K562 (cell line): ENCODE data around the gene MMP26. TPM values are rescaled to one million over a fixed set of nuclear protein-coding genes. Genes with fewer than 3 reads are reported as not detected.

Source experiments
- ARID1B ChIP-seq: fragments of 450-650 bp; IDR thresholded peaks from 2 replicates; pipeline ENCODE4 v1.6.1; 2016; ENCODE audit warnings: antibody characterized with exemption, mild to moderate bottlenecking, inconsistent platforms
- ATF1 ChIP-seq, 2 experiments: fragments of 450-650 bp in 1 of 2; IDR thresholded peaks; 2 replicates each; pipeline ENCODE4 v1.6.1; 2016; ENCODE audit warnings: missing compliant biosample characterization in 1 of 2, missing genetic modification characterization in 1 of 2
- LEF1 ChIP-seq: fragments of 450-650 bp; IDR thresholded peaks from 2 replicates; pipeline ENCODE4 v1.6.1; 2016; ENCODE audit warnings: mild to moderate bottlenecking
- RBM25 ChIP-seq: fragments of 200-400 bp; formaldehyde crosslinking; IDR thresholded peaks from 2 replicates; pipeline ENCODE4 v1.6.1; 2018; ENCODE audit warnings: low read length, low read depth, moderate library complexity; ENCODE audit not compliant: severe bottlenecking
- RNF2 ChIP-seq: sonication (generic); IDR thresholded peaks from 2 replicates; pipeline ENCODE4 v1.6.1; 2016
- SREBF2 ChIP-seq: sonication (generic); formaldehyde crosslinking; IDR thresholded peaks from 2 replicates; pipeline ENCODE4 v1.4.0; 2020; ENCODE audit warnings: mild to moderate bottlenecking, missing genetic modification reagents
- TCF3 ChIP-seq: sonication (generic); formaldehyde crosslinking; IDR thresholded peaks from 2 replicates; pipeline ENCODE4 v1.4.0; 2020; ENCODE audit warnings: mild to moderate bottlenecking, missing genetic modification reagents
- TEAD4 ChIP-seq, 2 experiments: sonication (generic) in 1 of 2; formaldehyde crosslinking in 1 of 2; IDR thresholded peaks; 2 replicates each; pipeline versions ENCODE4 v1.6.1 to v1.8.0; 2012 to 2022; ENCODE audit warnings: borderline replicate concordance in 1 of 2, inconsistent platforms in 1 of 2, low read length in 1 of 2, mild to moderate bottlenecking in 1 of 2, missing genetic modification reagents in 1 of 2
- YY1 ChIP-seq, 3 experiments: IDR thresholded peaks; 2 replicates each; pipeline ENCODE4 v1.6.1; 2011; ENCODE audit warnings: low read length in 2 of 3, mild to moderate bottlenecking in 2 of 3, moderate library complexity in 2 of 3, borderline replicate concordance in 1 of 3, control low read depth in 1 of 3, low read depth in 1 of 3; ENCODE audit not compliant: insufficient read depth in 3 of 3, insufficient replicate concordance in 2 of 3, control insufficient read depth in 1 of 3, insufficient read length in 1 of 3; ENCODE audit errors: extremely low read depth in 1 of 3
- ZBTB40 ChIP-seq, 2 experiments: fragments of 450-650 bp in 1 of 2; sonication (generic) in 1 of 2; formaldehyde crosslinking in 1 of 2; IDR thresholded peaks; 2 replicates each; pipeline versions ENCODE4 v1.7.1 to v1.9.0; 2016 to 2022; ENCODE audit warnings: inconsistent platforms in 1 of 2, mild to moderate bottlenecking in 1 of 2, missing genetic modification reagents in 1 of 2
- ZFX ChIP-seq: sonication (generic); formaldehyde crosslinking; IDR thresholded peaks from 2 replicates; pipeline ENCODE4 v1.8.0; 2022; ENCODE audit warnings: mild to moderate bottlenecking, missing genetic modification reagents, moderate library complexity
- ZNF436 ChIP-seq: fragments of 250-450, 450-650 bp; sonication (Bioruptor Pico); formaldehyde crosslinking; IDR thresholded peaks from 2 replicates; pipeline ENCODE4 v1.7.0; 2020; ENCODE audit warnings: mild to moderate bottlenecking
- polyA plus RNA-seq, 8 experiments: library from polyadenylated mRNA; depleted of rRNA in 4 of 8; stranded (reverse) in 5 of 8; unstranded in 3 of 8; fragments of >200 nt; fragmentation: Nextera tagmentation in 2 of 8; fragmentation: Illumina TruSeq in 1 of 8; extraction: Ambion mirVana in 2 of 8; extraction: Trizol in 1 of 8; gene quantifications; 2 replicates each; pipeline versions ENCODE4 v1.2.1 to v1.2.3, GENCODE V29; 2011 to 2014; ENCODE audit warnings: inconsistent platforms in 1 of 8, missing spikeins in 1 of 8
- total RNA-seq, 7 experiments: library from RNA; depleted of rRNA in 6 of 7; stranded (reverse); fragments of >200 nt in 6 of 7; fragmentation: Illumina TruSeq in 2 of 7; extraction: Trizol in 2 of 7; gene quantifications; 2 replicates each; pipeline versions ENCODE4 v1.2.1 to v1.2.3, GENCODE V29; 2011 to 2021; ENCODE audit warnings: low replicate concordance in 1 of 7

The MMP26 gene
- total and polyA plus RNA-seq, 9 of the 15 experiments (the other 6 are each of a cell fraction or from before 2014, with no cell fraction given), result not detected

GRCh38 chr11:4658629-4659445 lies 45.7 kb upstream of the MMP26 start (continued):
- TF ChIP-seq ZNF436 (CRISPR knock-in tag), result no peak
- no peak for TF ChIP-seq ATF1 (CRISPR knock-in tag; IDR thresholded peaks at IDR 0.05)
- TF ChIP-seq ATF1 (tag; IDR thresholded peaks at IDR 0.05), result no peak
- TF ChIP-seq SREBF2 (CRISPR knock-in tag), result no peak
- TF ChIP-seq RBM25, result no peak
- peak; percentile 72; the same call in 1 of the 2 replicates for TF ChIP-seq RNF2
- peak; percentile 83 for TF ChIP-seq TCF3 (CRISPR knock-in tag)
- TF ChIP-seq TEAD4 (IDR thresholded peaks at IDR 0.05; ENCODE audit: low read length), result peak; percentile 94
- TF ChIP-seq TEAD4 (CRISPR knock-in tag; IDR thresholded peaks at IDR 0.05; ENCODE audit: borderline replicate concordance), result no peak
- no peak for TF ChIP-seq ZFX (CRISPR knock-in tag)
- no peak for TF ChIP-seq ZBTB40 (IDR thresholded peaks at IDR 0.05)
- TF ChIP-seq ZBTB40 (CRISPR knock-in tag; IDR thresholded peaks at IDR 0.05), result no peak
- peak; percentile 97 for TF ChIP-seq LEF1
- TF ChIP-seq YY1 (IDR thresholded peaks at IDR 0.05; ENCODE audit: borderline replicate concordance in 1 of 3, control insufficient read depth in 1 of 3, extremely low read depth in 1 of 3, insufficient read depth in 3 of 3, insufficient read length in 1 of 3, insufficient replicate concordance in 2 of 3, low read depth in 1 of 3, low read length in 2 of 3), result peak in 1 of 3 experiments; percentile 30
- peak; percentile 83 for TF ChIP-seq ARID1B
